GM12878 (cell line): ENCODE measurements around the gene CDC42SE2. TPM values are rescaled to one million over a fixed set of nuclear protein-coding genes. Genes with fewer than 3 reads are reported as not detected.
A peak's percentile ranks its signal among the peaks of the same experiment; 100 is the strongest.
"Not testable (repeated sequence)": the region's sequence is repeated elsewhere in the genome, so short reads cannot be mapped to it uniquely, and the experiment has no call there.

Experiments used
- ATAC-seq: fragments of 200-7000 bp; cut with Tn5 transposase; 3 replicates; pipeline ENCODE4 v1.9.1; 2020; ENCODE audit warnings: mild to moderate bottlenecking, moderate library complexity
- BruUV-seq: library from RNA; stranded (reverse); fragments of 400-500 nt; replicated peaks from 2 replicates; lab custom pipeline; 2021; lab: Mats Ljungman, UMichigan
- CTCF ChIA-PET: fragments of 300-600 bp; sonication (Branson Sonifier 250); formaldehyde crosslinking; extraction: SDS; loops from one replicate; lab custom pipeline; 2021; ENCODE audit warnings: inconsistent platforms; lab: Yijun Ruan, JAX
- POLR2A ChIA-PET: fragments of 350-600 bp; formaldehyde crosslinking; extraction: SDS; loops from one replicate; lab custom pipeline; 2021; ENCODE audit warnings: inconsistent platforms; lab: Charles Lee
- RAD21 ChIA-PET: fragments of 300-600 bp; sonication (Branson Sonifier 250); formaldehyde crosslinking; loops from one replicate; lab custom pipeline; 2023; ENCODE audit warnings: antibody characterized with exemption; ENCODE audit not compliant: unreplicated experiment; lab: Charles Lee
- SMC1A ChIA-PET: fragments of 300-600 bp; sonication (Branson Sonifier 250); formaldehyde crosslinking; loops from one replicate; lab custom pipeline; 2023; ENCODE audit not compliant: unreplicated experiment, uncharacterized antibody; lab: Charles Lee
- DNase-seq: peaks from one replicate; pipeline ENCODE4 v3.0.0-alpha.2; 2011; ENCODE audit warnings: low read depth, low spot score
- FAIRE-seq: peaks from 3 replicates; lab custom pipeline; 2011; peaks lifted over from hg19 to GRCh38; lab: Jason Lieb, UNC
- H2AFZ ChIP-seq: 2 replicates; pipeline ENCODE4 v1.6.0; 2011; ENCODE audit warnings: low read depth, low read length, control low read depth; ENCODE audit not compliant: control insufficient read depth
- H3K27ac ChIP-seq: 2 replicates; pipeline ENCODE4 v1.5.1; 2011; ENCODE audit warnings: control low read depth; ENCODE audit not compliant: control insufficient read depth, insufficient read depth
- H3K27me3 ChIP-seq, 2 experiments: replicated peaks in 1 of 2; 2 replicates each; pipeline versions ENCODE4 v1.6.0 to v1.6.1; 2011; ENCODE audit warnings: low read length in 1 of 2; ENCODE audit not compliant: control insufficient read depth in 2 of 2, insufficient read depth in 2 of 2
- H3K36me3 ChIP-seq, 2 experiments: 2 replicates each; pipeline ENCODE4 v1.5.1; 2011; ENCODE audit warnings: low read length in 1 of 2; ENCODE audit not compliant: control insufficient read depth in 2 of 2, insufficient read depth in 2 of 2
- H3K4me1 ChIP-seq: 2 replicates; pipeline ENCODE4 v1.6.1; 2011; ENCODE audit warnings: mild to moderate bottlenecking, low read length, moderate library complexity, mixed read lengths; ENCODE audit not compliant: control insufficient read depth, insufficient read depth
- H3K4me2 ChIP-seq: 2 replicates; pipeline ENCODE4 v1.6.0; 2011; ENCODE audit warnings: control low read depth; ENCODE audit not compliant: control insufficient read depth, insufficient read depth
- H3K4me3 ChIP-seq: fragments of 200-600 bp; sonication (generic); 2 replicates; pipeline ENCODE4 v1.5.1; 2016
- H3K79me2 ChIP-seq: 2 replicates; pipeline ENCODE4 v1.6.0; 2011; ENCODE audit warnings: low read length; ENCODE audit not compliant: control insufficient read depth, insufficient read depth
- H3K9ac ChIP-seq: 2 replicates; pipeline ENCODE4 v1.8.0; 2011; ENCODE audit warnings: low read length, control low read depth, mixed read lengths; ENCODE audit not compliant: control insufficient read depth, insufficient read depth
- H3K9me3 ChIP-seq: replicated peaks from 3 replicates; pipeline ENCODE4 v1.5.1; 2011; ENCODE audit warnings: mild to moderate bottlenecking, low read length; ENCODE audit not compliant: control insufficient read depth, insufficient read depth
- H4K20me1 ChIP-seq: 2 replicates; pipeline ENCODE4 v1.6.0; 2011; ENCODE audit not compliant: control insufficient read depth, insufficient read depth
- MTA3 ChIP-seq: IDR thresholded peaks from 2 replicates; pipeline ENCODE4 v1.6.1; 2012; ENCODE audit warnings: low read length, inconsistent platforms, borderline replicate concordance
- PAX5 ChIP-seq: IDR thresholded peaks from 2 replicates; pipeline ENCODE4 v1.6.1; 2011; ENCODE audit warnings: low read depth, low read length, borderline replicate concordance
- WGBS: methylation state at CpG from one replicate; pipeline ENCODE4 v1.1.6; 2016; ENCODE audit warnings: low lambda C conversion rate; ENCODE audit not compliant: insufficient replicate concordance, insufficient coverage; ENCODE audit errors: missing lambda C conversion rate; 5-methylcytosine and 5-hydroxymethylcytosine counted together
- in situ Hi-C: fragments of 300-500 bp; cut with MboI; formaldehyde crosslinking; loops from 9 replicates; pipeline ENCODE4 v1.14.3; 2018; ENCODE audit warnings: mixed read lengths
- intact Hi-C: fragments of 100-400 bp; cut with micrococcal nuclease; formaldehyde crosslinking; loops from one replicate; pipeline ENCODE4 v1.14.2; 2022; ENCODE audit not compliant: unreplicated experiment
- polyA plus RNA-seq, 11 experiments: library from polyadenylated mRNA; depleted of rRNA in 4 of 11; unstranded in 6 of 11; stranded (reverse) in 5 of 11; fragments of >200 nt; fragmentation: Nextera tagmentation in 4 of 11; fragmentation: Illumina TruSeq in 1 of 11; extraction: Ambion mirVana in 4 of 11; extraction: Trizol in 1 of 11; gene quantifications; 1 replicate in 1 of 11; 2 replicates in 10 of 11; pipeline versions ENCODE4 v1.2.1 to v1.2.3, GENCODE V29; 2011 to 2016; ENCODE audit warnings: inconsistent platforms in 2 of 11, missing spikeins in 2 of 11, low read depth in 1 of 11
- total RNA-seq, 4 experiments: library from RNA; depleted of rRNA in 3 of 4; stranded (reverse); fragments of >200 nt in 3 of 4; fragmentation: Illumina TruSeq in 1 of 4; extraction: Trizol in 1 of 4; gene quantifications; 2 replicates each; pipeline versions ENCODE4 v1.2.1 to v1.2.3, GENCODE V29; 2013 to 2021
- TF ChIP-seq, protein P1 (sequence below): IDR thresholded peaks from 2 replicates; pipeline ENCODE4 v1.6.1; 2012; ENCODE audit warnings: low read length, inconsistent platforms

The CDC42SE2 gene
- total and polyA plus RNA-seq, 10 of the 15 experiments (the other 5 are each of a cell fraction or from before 2014, with no cell fraction given), result 57.0 to 148 (median 80.3) TPM

DNA sequence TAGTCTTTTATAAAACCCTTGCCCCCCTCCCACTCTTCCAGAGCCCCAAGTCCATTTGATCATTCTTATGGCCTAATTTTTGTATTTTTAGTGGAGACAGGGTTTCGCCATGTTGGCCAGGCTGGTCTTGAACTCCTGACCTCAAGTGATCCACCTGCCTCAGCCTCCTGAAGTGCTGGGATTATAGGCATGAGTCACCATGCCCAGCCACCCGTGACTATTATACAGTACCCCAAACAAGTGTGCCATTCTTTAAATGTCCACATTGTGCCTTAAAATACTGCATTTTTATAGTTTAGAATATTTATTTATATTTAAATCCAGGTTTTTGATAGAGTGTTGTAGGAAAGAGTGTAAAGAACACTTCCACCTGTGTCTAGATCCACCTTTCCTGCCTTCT is 116.4 kb downstream of the CDC42SE2 start:
- 3% methylated on average over 2 of the region's 2 CpGs for WGBS
- H3K27me3 ChIP-seq, H4K20me1 ChIP-seq, ATAC-seq, H3K36me3 ChIP-seq, FAIRE-seq, BruUV-seq, DNase-seq, H3K9me3 ChIP-seq, H3K4me3 ChIP-seq, H2AFZ ChIP-seq: not testable (repeated sequence)
- TF ChIP-seq PAX5, result peak; percentile 75; the same call in 1 of the 2 replicates
- TF ChIP-seq, protein P1, sequence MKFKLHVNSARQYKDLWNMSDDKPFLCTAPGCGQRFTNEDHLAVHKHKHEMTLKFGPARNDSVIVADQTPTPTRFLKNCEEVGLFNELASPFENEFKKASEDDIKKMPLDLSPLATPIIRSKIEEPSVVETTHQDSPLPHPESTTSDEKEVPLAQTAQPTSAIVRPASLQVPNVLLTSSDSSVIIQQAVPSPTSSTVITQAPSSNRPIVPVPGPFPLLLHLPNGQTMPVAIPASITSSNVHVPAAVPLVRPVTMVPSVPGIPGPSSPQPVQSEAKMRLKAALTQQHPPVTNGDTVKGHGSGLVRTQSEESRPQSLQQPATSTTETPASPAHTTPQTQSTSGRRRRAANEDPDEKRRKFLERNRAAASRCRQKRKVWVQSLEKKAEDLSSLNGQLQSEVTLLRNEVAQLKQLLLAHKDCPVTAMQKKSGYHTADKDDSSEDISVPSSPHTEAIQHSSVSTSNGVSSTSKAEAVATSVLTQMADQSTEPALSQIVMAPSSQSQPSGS, result 0 out of 2 replicates have a peak, but pooled peaks have one; percentile 4
- 0 out of 2 replicates have a peak, but pooled peaks have one; percentile 28 for TF ChIP-seq MTA3
- H3K4me1 ChIP-seq, result peaks cover 78% of the 10 kb centered on the region
- H3K27ac ChIP-seq, result peak overlapping the region; percentile 95
- in situ Hi-C loops, result loop anchor here (5.0 kb wide), 2 partner anchors 168 to 213 kb away; partner anchors contain the start of gene HINT1
- H3K9ac ChIP-seq, result peak overlapping the region; percentile 36
- ChIA-PET POLR2A (interaction anchor here (0.6 to 3.4 kb wide), 3 partner anchors 13 to 115 kb away, joined by 3 to 28 read pairs (median 6); partner anchors contain the start of gene CDC42SE2), RAD21 (interaction anchor here (1.1 to 11.3 kb wide), 4 partner anchors 116 to 166 kb away, joined by 3 to 145 read pairs (median 42); partner anchors contain the start of gene CDC42SE2), CTCF (interaction anchor here (1.0 to 3.4 kb wide), 2 partner anchors 9 to 121 kb away, joined by 3 to 12 read pairs; no protein-coding TSS in a partner anchor), SMC1A (interaction anchor here (1.7 to 7.0 kb wide), 7 partner anchors 15 to 166 kb away, joined by 3 to 55 read pairs (median 12); no protein-coding TSS in a partner anchor)
- peaks cover 97% of the 10 kb centered on the region for H3K79me2 ChIP-seq
- intact Hi-C loops, result loop anchor here (5.0 kb wide), 1 partner anchor 1058 kb away; no protein-coding TSS in a partner anchor
- peak overlapping the region; percentile 86 for H3K4me2 ChIP-seq
